ENCODE results near the gene PIWIL1.

The PIWIL1 gene

GRCh38 chr12:130303781-130304180, 33.9 kb upstream of the PIWIL1 start:
- DNase-seq (ENCODE audit: low spot score) (no peak), ATAC-seq (ENCODE audit: low read depth) (no peak)
- Histone ChIP-seq H3K27me3 (ENCODE audit: insufficient read depth, poor library complexity, severe bottlenecking) (peaks cover 12% of the 10 kb centered on the region), H3K27ac (ENCODE audit: poor library complexity, severe bottlenecking) (no peak overlapping the region), H3K4me1 (ENCODE audit: insufficient read depth, poor library complexity, severe bottlenecking) (no peaks in the 10 kb centered on the region), H3K36me3 (ENCODE audit: low read depth) (no peaks in the 10 kb centered on the region), H3K4me3 (ENCODE audit: severe bottlenecking) (no peak overlapping the region), H3K9me3 (ENCODE audit: severe bottlenecking) (no peaks in the 10 kb centered on the region)
- no peak for TF ChIP-seq CTCF (IDR thresholded peaks at IDR 0.05; ENCODE audit: poor library complexity, severe bottlenecking)

- no peak for DNase-seq (ENCODE audit: low spot score)
- H3K27ac ChIP-seq (ENCODE audit: poor library complexity, severe bottlenecking) = no peak overlapping the region
- H3K36me3 ChIP-seq (ENCODE audit: low read depth) = no peaks in the 10 kb centered on the region
- H3K27me3 ChIP-seq (ENCODE audit: insufficient read depth, poor library complexity, severe bottlenecking) = peaks cover 33% of the 10 kb centered on the region
- H3K4me1 ChIP-seq (ENCODE audit: insufficient read depth, poor library complexity, severe bottlenecking) = no peaks in the 10 kb centered on the region
- ATAC-seq (ENCODE audit: low read depth) = no peak
- no peaks in the 10 kb centered on the region for H3K9me3 ChIP-seq (ENCODE audit: severe bottlenecking)
- TF ChIP-seq CTCF (IDR thresholded peaks at IDR 0.05; ENCODE audit: poor library complexity, severe bottlenecking) = no peak
- no peak overlapping the region for H3K4me3 ChIP-seq (ENCODE audit: severe bottlenecking)
Observed at GRCh38 chr12:130307859-130308258, 29.8 kb upstream of the PIWIL1 start.

GRCh38 chr12:130308393-130308792, 29.3 kb upstream of the PIWIL1 start:
- Histone ChIP-seq H3K36me3 (ENCODE audit: low read depth) (no peaks in the 10 kb centered on the region), H3K4me1 (ENCODE audit: insufficient read depth, poor library complexity, severe bottlenecking) (no peaks in the 10 kb centered on the region), H3K9me3 (ENCODE audit: severe bottlenecking) (no peaks in the 10 kb centered on the region), H3K4me3 (ENCODE audit: severe bottlenecking) (no peak overlapping the region), H3K27ac (ENCODE audit: poor library complexity, severe bottlenecking) (no peak overlapping the region), H3K27me3 (ENCODE audit: insufficient read depth, poor library complexity, severe bottlenecking) (peaks cover 31% of the 10 kb centered on the region)
- TF ChIP-seq CTCF (IDR thresholded peaks at IDR 0.05; ENCODE audit: poor library complexity, severe bottlenecking) = no peak
- DNase-seq (ENCODE audit: low spot score) (no peak), ATAC-seq (ENCODE audit: low read depth) (no peak)

DNA sequence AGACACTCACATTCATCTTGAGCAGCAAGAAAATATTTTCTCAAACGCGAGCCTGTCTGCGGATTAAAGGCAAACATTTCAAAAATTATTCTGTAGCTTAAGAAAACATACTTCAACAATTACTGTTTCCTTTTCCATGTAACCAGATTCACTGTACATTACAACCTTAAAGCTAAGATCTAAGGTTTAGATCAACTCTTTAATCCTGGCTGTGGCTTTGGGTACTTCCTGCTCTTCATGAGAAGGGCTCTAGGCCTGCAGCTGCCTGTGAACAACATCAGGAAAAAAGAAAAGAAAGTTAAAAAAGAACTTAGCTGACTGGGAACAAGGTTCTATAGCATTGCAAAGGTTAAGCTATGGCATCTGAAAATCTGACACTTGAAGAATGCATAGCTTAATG, 21.4 kb upstream of the PIWIL1 start:
- H3K4me1 ChIP-seq (ENCODE audit: insufficient read depth, poor library complexity, severe bottlenecking) = no peaks in the 10 kb centered on the region
- H3K36me3 ChIP-seq (ENCODE audit: low read depth) = no peaks in the 10 kb centered on the region
- no peak for DNase-seq (ENCODE audit: low spot score)
- ATAC-seq (ENCODE audit: low read depth) = no peak
- H3K27me3 ChIP-seq (ENCODE audit: insufficient read depth, poor library complexity, severe bottlenecking) = peaks cover 46% of the 10 kb centered on the region
- H3K9me3 ChIP-seq (ENCODE audit: severe bottlenecking) = no peaks in the 10 kb centered on the region
- H3K4me3 ChIP-seq (ENCODE audit: severe bottlenecking) = no peak overlapping the region
- H3K27ac ChIP-seq (ENCODE audit: poor library complexity, severe bottlenecking) = no peak overlapping the region
- TF ChIP-seq CTCF (IDR thresholded peaks at IDR 0.05; ENCODE audit: poor library complexity, severe bottlenecking) = no peak

- Histone ChIP-seq H3K4me1 (ENCODE audit: insufficient read depth, poor library complexity, severe bottlenecking) (no peaks in the 10 kb centered on the region), H3K36me3 (ENCODE audit: low read depth) (no peaks in the 10 kb centered on the region; the same call in 1 of the 2 replicates), H3K27me3 (ENCODE audit: insufficient read depth, poor library complexity, severe bottlenecking) (peaks cover 83% of the 10 kb centered on the region), H3K4me3 (ENCODE audit: severe bottlenecking) (no peak overlapping the region), H3K9me3 (ENCODE audit: severe bottlenecking) (no peaks in the 10 kb centered on the region), H3K27ac (ENCODE audit: poor library complexity, severe bottlenecking) (no peak overlapping the region)
- no peak for TF ChIP-seq CTCF (IDR thresholded peaks at IDR 0.05; ENCODE audit: poor library complexity, severe bottlenecking)
- no peak for ATAC-seq (ENCODE audit: low read depth)
- DNase-seq (ENCODE audit: low spot score) = no peak
Observed at GRCh38 chr12:130320536-130320935, 17.2 kb upstream of the PIWIL1 start.

All from RWPE2 (cell line).